HepG2 (cell line): ENCODE measurements around the gene EXOC7. TPM values are rescaled to one million over a fixed set of nuclear protein-coding genes. Genes with fewer than 3 reads are reported as not detected.

Source experiments
- BHLHE40 ChIP-seq: IDR thresholded peaks from 2 replicates; pipeline ENCODE4 v1.6.1; 2011; ENCODE audit warnings: low read length, improper control_type of control experiment
- DNMT3B ChIP-seq: conservative IDR thresholded peaks from 2 replicates; pipeline ENCODE4 v1.6.1; 2016; ENCODE audit warnings: missing biosample characterization, control low read depth
- DPF2 ChIP-seq: sonication (generic); formaldehyde crosslinking; IDR thresholded peaks from 2 replicates; pipeline ENCODE4 v1.4.0; 2020; ENCODE audit warnings: mild to moderate bottlenecking, low read depth, missing genetic modification reagents, borderline replicate concordance
- HNRNPLL ChIP-seq: fragments of 200-400 bp; formaldehyde crosslinking; IDR thresholded peaks from 2 replicates; pipeline ENCODE4 v1.6.1; 2017; ENCODE audit warnings: mild to moderate bottlenecking, low read depth, low read length; ENCODE audit not compliant: poor library complexity, severe bottlenecking
- WIZ ChIP-seq: sonication (generic); formaldehyde crosslinking; IDR thresholded peaks from 2 replicates; pipeline ENCODE4 v1.5.1; 2020; ENCODE audit warnings: mild to moderate bottlenecking, missing genetic modification reagents
- YEATS2 ChIP-seq: sonication (generic); formaldehyde crosslinking; IDR thresholded peaks from 2 replicates; pipeline ENCODE4 v1.4.0; 2020; ENCODE audit warnings: missing genetic modification reagents, borderline replicate concordance
- ZFP82 ChIP-seq: sonication (generic); formaldehyde crosslinking; IDR thresholded peaks from 2 replicates; pipeline ENCODE4 v1.5.1; 2020; ENCODE audit warnings: mild to moderate bottlenecking, missing genetic modification reagents, borderline replicate concordance
- ZNF235 ChIP-seq: sonication (generic); formaldehyde crosslinking; IDR thresholded peaks from 2 replicates; pipeline ENCODE4 v1.8.1; 2023; ENCODE audit warnings: mild to moderate bottlenecking, missing genetic modification reagents, borderline replicate concordance
- ZNF263 ChIP-seq: sonication (generic); formaldehyde crosslinking; IDR thresholded peaks from 2 replicates; pipeline ENCODE4 v1.4.0; 2020; ENCODE audit warnings: missing genetic modification reagents
- ZNF292 ChIP-seq: sonication (generic); formaldehyde crosslinking; IDR thresholded peaks from 2 replicates; pipeline ENCODE4 v1.8.1; 2022; ENCODE audit warnings: mild to moderate bottlenecking, low read depth, missing genetic modification reagents, borderline replicate concordance
- ZNF34 ChIP-seq: sonication (generic); formaldehyde crosslinking; IDR thresholded peaks from 2 replicates; pipeline ENCODE4 v1.4.0; 2020; ENCODE audit warnings: mild to moderate bottlenecking, missing genetic modification reagents, borderline replicate concordance
- ZNF430 ChIP-seq: sonication (generic); formaldehyde crosslinking; IDR thresholded peaks from 2 replicates; pipeline ENCODE4 v1.9.0; 2021; ENCODE audit warnings: mild to moderate bottlenecking, missing genetic modification reagents
- ZNF451 ChIP-seq: sonication (generic); formaldehyde crosslinking; IDR thresholded peaks from 2 replicates; pipeline ENCODE4 v1.5.0; 2020; ENCODE audit warnings: mild to moderate bottlenecking, missing genetic modification reagents
- ZNF569 ChIP-seq: sonication (generic); formaldehyde crosslinking; IDR thresholded peaks from 2 replicates; pipeline ENCODE4 v1.5.0; 2020; ENCODE audit warnings: mild to moderate bottlenecking, missing genetic modification reagents, moderate library complexity, borderline replicate concordance
- polyA plus RNA-seq, 8 experiments: library from polyadenylated mRNA; depleted of rRNA in 3 of 8; stranded (reverse) in 7 of 8; unstranded in 1 of 8; fragments of >200 nt; fragmentation: Illumina TruSeq in 4 of 8; extraction: Trizol in 4 of 8; gene quantifications; 2 replicates each; pipeline versions ENCODE4 v1.2.1 to v1.2.3, GENCODE V29; 2011 to 2016; ENCODE audit warnings: low read depth in 4 of 8, missing spikeins in 1 of 8, mixed read lengths in 1 of 8; ENCODE audit not compliant: insufficient read depth in 1 of 8
- total RNA-seq, 5 experiments: library from RNA; depleted of rRNA; stranded (reverse); fragments of >200 nt; fragmentation: Illumina TruSeq; extraction: Trizol; gene quantifications; 2 replicates each; pipeline ENCODE4 v1.2.3, GENCODE V29; 2016; ENCODE audit warnings: low read depth in 1 of 5
- TF ChIP-seq, protein P1 (sequence below): sonication (generic); formaldehyde crosslinking; IDR thresholded peaks from 2 replicates; pipeline ENCODE4 v1.4.0; 2020; ENCODE audit warnings: mild to moderate bottlenecking, missing genetic modification reagents
- TF ChIP-seq, protein P2 (sequence below): sonication (generic); formaldehyde crosslinking; IDR thresholded peaks from 2 replicates; pipeline ENCODE4 v1.4.0; 2020; ENCODE audit warnings: missing genetic modification reagents
- TF ChIP-seq, protein P3 (sequence below): IDR thresholded peaks from 2 replicates; pipeline ENCODE4 v1.6.1; 2018; ENCODE audit warnings: missing genetic modification reagents
- TF ChIP-seq, protein P4 (sequence below): sonication (generic); formaldehyde crosslinking; IDR thresholded peaks from 2 replicates; pipeline ENCODE4 v1.4.0; 2020; ENCODE audit warnings: missing genetic modification reagents, borderline replicate concordance

EXOC7 gene
- total and polyA plus RNA-seq, 2 of the 13 experiments (the other 11 are each of a cell fraction or from before 2014, with no cell fraction given): 86.9 to 116 TPM

DNA sequence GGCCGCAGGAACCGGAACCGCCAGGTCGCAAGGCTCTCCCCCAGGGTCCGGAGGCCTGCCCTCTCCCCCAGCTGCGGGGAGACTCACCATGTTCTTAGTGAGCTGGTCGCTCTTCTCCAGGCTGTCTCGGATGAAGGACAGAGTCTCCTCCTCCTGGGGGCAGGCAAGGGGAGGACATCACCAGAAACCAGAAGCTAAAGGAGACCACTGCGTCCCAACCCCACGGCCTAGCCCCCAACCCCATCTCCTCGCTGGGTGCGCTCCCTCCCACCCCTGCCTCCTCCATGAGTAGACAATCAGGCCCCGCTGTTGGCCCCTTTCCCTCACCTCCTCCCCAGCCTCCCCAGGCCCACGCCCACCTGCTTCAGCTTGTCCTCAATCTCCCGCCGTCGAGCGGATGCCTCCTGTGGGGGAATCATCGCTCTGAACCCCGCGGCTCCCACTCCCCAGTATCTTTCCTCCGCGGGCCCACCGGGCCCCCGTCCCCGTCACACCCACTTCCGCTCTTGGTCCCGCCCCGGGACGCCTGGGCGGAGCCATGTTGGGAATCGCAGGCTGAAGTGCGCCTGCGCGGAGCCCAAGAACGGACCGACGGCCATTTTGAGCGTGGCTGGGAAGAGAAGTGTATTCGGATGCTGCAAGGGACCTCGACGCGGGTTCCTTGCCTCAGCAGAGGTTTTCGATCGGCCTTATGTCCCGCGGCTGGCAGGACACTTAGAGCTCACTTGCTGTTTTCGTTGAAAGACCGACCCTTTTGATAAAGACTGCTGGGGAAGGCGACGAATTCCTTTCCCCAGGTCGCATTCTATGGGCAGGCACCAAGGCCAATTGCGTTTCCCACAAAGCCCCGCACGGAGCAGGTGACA lies at the start of gene EXOC7 (continued):
- TF ChIP-seq HNRNPLL: peak; percentile 70
- TF ChIP-seq ZNF569 (CRISPR knock-in tag): 0 out of 2 replicates have a peak, but pooled peaks have one; percentile 38
- peak; percentile 86 for TF ChIP-seq YEATS2 (CRISPR knock-in tag)
- TF ChIP-seq WIZ (CRISPR knock-in tag): peak; percentile 76; the same call in 1 of the 2 replicates
- no peak for TF ChIP-seq DPF2 (CRISPR knock-in tag)
- TF ChIP-seq ZNF292 (CRISPR knock-in tag): peak; percentile 44; the same call in 1 of the 2 replicates
- TF ChIP-seq, protein P1, sequence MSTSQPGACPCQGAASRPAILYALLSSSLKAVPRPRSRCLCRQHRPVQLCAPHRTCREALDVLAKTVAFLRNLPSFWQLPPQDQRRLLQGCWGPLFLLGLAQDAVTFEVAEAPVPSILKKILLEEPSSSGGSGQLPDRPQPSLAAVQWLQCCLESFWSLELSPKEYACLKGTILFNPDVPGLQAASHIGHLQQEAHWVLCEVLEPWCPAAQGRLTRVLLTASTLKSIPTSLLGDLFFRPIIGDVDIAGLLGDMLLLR (CRISPR knock-in tag): peak; percentile 62; the same call in 1 of the 2 replicates
- TF ChIP-seq, protein P2, sequence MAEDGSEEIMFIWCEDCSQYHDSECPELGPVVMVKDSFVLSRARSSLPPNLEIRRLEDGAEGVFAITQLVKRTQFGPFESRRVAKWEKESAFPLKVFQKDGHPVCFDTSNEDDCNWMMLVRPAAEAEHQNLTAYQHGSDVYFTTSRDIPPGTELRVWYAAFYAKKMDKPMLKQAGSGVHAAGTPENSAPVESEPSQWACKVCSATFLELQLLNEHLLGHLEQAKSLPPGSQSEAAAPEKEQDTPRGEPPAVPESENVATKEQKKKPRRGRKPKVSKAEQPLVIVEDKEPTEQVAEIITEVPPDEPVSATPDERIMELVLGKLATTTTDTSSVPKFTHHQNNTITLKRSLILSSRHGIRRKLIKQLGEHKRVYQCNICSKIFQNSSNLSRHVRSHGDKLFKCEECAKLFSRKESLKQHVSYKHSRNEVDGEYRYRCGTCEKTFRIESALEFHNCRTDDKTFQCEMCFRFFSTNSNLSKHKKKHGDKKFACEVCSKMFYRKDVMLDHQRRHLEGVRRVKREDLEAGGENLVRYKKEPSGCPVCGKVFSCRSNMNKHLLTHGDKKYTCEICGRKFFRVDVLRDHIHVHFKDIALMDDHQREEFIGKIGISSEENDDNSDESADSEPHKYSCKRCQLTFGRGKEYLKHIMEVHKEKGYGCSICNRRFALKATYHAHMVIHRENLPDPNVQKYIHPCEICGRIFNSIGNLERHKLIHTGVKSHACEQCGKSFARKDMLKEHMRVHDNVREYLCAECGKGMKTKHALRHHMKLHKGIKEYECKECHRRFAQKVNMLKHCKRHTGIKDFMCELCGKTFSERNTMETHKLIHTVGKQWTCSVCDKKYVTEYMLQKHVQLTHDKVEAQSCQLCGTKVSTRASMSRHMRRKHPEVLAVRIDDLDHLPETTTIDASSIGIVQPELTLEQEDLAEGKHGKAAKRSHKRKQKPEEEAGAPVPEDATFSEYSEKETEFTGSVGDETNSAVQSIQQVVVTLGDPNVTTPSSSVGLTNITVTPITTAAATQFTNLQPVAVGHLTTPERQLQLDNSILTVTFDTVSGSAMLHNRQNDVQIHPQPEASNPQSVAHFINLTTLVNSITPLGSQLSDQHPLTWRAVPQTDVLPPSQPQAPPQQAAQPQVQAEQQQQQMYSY (CRISPR knock-in tag): peak; percentile 78
- peak; percentile 95 for TF ChIP-seq ZFP82 (CRISPR knock-in tag)
- peak; percentile 91; the same call in 1 of the 2 replicates for TF ChIP-seq ZNF430 (CRISPR knock-in tag)
- TF ChIP-seq ZNF34: no peak
- TF ChIP-seq BHLHE40: 0 out of 2 replicates have a peak, but pooled peaks have one; percentile 14
- TF ChIP-seq, protein P3, sequence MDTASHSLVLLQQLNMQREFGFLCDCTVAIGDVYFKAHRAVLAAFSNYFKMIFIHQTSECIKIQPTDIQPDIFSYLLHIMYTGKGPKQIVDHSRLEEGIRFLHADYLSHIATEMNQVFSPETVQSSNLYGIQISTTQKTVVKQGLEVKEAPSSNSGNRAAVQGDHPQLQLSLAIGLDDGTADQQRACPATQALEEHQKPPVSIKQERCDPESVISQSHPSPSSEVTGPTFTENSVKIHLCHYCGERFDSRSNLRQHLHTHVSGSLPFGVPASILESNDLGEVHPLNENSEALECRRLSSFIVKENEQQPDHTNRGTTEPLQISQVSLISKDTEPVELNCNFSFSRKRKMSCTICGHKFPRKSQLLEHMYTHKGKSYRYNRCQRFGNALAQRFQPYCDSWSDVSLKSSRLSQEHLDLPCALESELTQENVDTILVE (CRISPR knock-in tag): peak; percentile 26; the same call in 1 of the 2 replicates
- TF ChIP-seq ZNF451 (CRISPR knock-in tag): no peak; the same call in none of the 2 replicates
- no peak; the same call in 1 of the 2 replicates for TF ChIP-seq ZNF263 (CRISPR knock-in tag)
- TF ChIP-seq DNMT3B (CRISPR knock-in tag): 0 out of 2 replicates have a peak, but pooled peaks have one; percentile 10
- TF ChIP-seq, protein P4, sequence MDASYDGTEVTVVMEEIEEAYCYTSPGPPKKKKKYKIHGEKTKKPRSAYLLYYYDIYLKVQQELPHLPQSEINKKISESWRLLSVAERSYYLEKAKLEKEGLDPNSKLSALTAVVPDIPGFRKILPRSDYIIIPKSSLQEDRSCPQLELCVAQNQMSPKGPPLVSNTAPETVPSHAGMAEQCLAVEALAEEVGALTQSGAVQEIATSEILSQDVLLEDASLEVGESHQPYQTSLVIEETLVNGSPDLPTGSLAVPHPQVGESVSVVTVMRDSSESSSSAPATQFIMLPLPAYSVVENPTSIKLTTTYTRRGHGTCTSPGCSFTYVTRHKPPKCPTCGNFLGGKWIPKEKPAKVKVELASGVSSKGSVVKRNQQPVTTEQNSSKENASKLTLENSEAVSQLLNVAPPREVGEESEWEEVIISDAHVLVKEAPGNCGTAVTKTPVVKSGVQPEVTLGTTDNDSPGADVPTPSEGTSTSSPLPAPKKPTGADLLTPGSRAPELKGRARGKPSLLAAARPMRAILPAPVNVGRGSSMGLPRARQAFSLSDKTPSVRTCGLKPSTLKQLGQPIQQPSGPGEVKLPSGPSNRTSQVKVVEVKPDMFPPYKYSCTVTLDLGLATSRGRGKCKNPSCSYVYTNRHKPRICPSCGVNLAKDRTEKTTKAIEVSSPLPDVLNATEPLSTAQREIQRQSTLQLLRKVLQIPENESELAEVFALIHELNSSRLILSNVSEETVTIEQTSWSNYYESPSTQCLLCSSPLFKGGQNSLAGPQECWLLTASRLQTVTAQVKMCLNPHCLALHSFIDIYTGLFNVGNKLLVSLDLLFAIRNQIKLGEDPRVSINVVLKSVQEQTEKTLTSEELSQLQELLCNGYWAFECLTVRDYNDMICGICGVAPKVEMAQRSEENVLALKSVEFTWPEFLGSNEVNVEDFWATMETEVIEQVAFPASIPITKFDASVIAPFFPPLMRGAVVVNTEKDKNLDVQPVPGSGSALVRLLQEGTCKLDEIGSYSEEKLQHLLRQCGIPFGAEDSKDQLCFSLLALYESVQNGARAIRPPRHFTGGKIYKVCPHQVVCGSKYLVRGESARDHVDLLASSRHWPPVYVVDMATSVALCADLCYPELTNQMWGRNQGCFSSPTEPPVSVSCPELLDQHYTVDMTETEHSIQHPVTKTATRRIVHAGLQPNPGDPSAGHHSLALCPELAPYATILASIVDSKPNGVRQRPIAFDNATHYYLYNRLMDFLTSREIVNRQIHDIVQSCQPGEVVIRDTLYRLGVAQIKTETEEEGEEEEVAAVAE (CRISPR knock-in tag): peak; percentile 22; the same call in 1 of the 2 replicates
- peak; percentile 67; the same call in 1 of the 2 replicates for TF ChIP-seq ZNF235 (CRISPR knock-in tag)
